Epithelial cell of esophagus (primary cell): ENCODE measurements around the gene CHST1.
A peak's percentile ranks its signal among the peaks of the same experiment; 100 is the strongest.

Source experiments
- DNase-seq: peaks from one replicate; pipeline ENCODE4 v3.0.0; 2010; ENCODE audit warnings: low read depth
- H3K4me3 ChIP-seq: 2 replicates; pipeline ENCODE4 v1.5.1; 2011; ENCODE audit warnings: mild to moderate bottlenecking, low read length, control low read depth
- TF ChIP-seq, protein P1 (sequence below): IDR thresholded peaks from 2 replicates; pipeline ENCODE4 v1.5.1; 2011; ENCODE audit warnings: low read depth, mild to moderate bottlenecking, low read length, control low read depth, inconsistent platforms; ENCODE audit not compliant: insufficient read depth; ENCODE audit errors: missing control alignments

The CHST1 gene

DNA sequence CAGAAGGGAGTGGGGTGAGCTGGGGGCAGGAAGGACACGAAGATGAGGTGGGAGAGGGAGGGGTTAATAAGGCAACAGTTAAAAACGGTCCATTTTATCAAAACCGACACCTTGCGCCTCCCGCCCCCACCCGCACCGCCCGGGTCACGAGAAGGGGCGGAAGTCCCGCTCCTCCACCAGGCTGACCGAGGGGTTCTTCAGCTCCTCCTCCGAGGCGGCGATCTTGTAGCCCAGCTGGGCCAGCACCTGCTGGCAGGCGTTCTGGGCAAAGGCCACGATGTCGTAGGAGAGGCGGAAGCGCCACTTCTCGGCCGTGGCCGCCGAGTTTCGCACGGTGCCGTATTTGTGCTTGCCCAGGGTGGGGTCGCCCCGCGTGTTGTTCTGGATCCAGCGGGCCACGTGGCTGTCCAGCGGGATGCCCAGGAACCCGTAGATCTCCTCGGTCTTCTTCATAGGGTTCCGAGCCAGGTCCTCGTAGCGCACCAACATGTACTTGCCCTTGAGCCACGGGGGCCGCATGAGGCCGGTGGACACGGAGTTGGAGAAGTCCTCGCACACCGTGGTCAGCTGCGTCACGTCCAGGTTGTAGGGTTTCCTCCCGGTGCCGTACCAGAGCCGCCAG lies 15.8 kb downstream of the CHST1 start:
- TF ChIP-seq, protein P1, sequence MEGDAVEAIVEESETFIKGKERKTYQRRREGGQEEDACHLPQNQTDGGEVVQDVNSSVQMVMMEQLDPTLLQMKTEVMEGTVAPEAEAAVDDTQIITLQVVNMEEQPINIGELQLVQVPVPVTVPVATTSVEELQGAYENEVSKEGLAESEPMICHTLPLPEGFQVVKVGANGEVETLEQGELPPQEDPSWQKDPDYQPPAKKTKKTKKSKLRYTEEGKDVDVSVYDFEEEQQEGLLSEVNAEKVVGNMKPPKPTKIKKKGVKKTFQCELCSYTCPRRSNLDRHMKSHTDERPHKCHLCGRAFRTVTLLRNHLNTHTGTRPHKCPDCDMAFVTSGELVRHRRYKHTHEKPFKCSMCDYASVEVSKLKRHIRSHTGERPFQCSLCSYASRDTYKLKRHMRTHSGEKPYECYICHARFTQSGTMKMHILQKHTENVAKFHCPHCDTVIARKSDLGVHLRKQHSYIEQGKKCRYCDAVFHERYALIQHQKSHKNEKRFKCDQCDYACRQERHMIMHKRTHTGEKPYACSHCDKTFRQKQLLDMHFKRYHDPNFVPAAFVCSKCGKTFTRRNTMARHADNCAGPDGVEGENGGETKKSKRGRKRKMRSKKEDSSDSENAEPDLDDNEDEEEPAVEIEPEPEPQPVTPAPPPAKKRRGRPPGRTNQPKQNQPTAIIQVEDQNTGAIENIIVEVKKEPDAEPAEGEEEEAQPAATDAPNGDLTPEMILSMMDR: no peak
- no peak for DNase-seq
- H3K4me3 ChIP-seq: no peak overlapping the region

DNA sequence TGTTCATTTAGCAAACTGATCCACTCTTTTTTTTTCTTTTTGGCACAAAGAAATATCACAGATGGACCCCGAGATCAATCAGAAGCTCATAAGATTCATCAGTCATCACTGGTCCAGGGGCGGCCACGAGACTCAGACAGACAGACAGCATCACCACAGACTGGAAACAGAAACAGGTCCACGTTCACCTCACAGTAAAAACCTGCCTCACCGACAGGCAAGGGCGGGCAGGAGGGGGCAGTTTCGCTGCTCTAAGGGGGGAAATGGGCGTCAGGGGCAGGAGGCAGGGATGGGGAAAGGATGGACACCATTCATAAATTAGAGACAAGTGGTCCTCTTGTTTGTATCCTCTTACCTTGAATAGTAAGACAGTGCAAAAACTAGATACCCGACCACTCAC lies 16.5 kb downstream of the CHST1 start:
- no peak overlapping the region for H3K4me3 ChIP-seq
- DNase-seq: no peak
- TF ChIP-seq, protein P1: no peak

DNA sequence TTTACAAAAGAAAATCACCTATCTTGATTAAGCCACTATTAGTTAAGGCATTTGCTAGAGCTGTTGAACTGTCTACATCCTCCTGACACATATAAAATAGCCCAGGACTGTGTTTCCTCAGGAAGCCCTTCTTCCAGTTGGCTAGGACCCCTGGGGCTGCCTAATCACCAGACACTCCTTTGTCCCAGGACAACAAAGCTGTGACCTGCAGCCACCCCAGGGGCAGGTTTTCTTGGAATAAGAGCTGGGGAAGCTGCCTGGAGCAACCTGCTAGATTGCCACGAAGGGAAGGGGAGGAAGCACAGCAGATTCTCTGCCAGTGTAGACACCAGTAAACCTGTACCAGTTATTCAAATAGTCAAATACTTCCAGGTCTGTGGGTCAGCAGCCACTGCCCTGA lies 17.6 kb downstream of the CHST1 start:
- TF ChIP-seq, protein P1: no peak
- H3K4me3 ChIP-seq: no peak overlapping the region
- no peak for DNase-seq

DNA sequence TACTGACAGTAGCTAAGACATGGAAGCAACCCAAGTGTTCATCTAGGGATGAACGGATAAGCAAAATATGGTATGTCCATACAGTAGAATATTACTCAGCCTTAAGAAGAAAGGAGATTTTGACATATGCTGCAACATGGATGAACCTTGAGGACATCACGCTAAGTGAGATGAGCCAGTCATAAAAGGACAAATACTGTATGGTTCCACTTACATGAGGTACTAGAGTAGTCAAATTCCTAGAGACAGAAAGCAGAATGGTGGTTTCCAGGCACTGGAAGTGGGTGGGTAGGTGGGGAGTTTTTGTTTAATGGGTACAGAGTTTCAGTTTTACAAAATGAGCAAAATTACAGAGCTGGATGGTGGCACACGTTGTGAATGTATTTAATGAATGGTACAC lies 18.1 kb downstream of the CHST1 start:
- H3K4me3 ChIP-seq: no peak overlapping the region
- no peak for DNase-seq
- TF ChIP-seq, protein P1: no peak

DNA sequence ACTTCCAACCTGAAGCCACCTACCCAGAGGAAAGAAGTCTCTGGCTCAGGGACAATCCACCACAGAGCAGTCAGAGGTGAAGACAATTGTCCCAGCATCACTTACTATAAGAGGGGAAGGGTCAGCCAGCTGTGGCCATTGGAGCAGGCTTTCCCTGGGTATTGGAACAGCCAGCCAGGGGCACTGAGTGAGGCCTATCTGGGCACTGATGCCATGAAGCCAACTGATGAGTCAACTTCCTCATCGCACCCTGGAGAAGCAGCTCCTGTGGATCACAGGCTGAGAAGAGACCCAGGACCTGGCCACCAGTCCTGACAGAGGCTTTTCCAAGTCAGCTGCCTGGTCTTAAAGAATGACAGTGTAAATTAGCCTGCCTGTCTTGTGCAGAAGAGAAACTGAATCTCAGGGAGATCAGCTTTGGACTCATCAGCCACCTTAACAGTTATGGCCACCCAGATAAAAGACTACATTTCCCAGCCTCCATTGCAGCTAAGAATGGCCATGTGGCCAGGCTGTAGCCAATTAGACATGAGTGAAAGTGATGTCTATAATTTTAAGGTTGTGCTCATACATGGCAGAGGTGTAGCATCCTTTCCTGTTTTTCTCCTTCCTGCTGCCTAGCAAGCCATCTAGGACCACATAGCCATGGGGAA lies 19.0 kb downstream of the CHST1 start:
- peak; percentile 35 for DNase-seq
- TF ChIP-seq, protein P1: no peak
- no peak overlapping the region for H3K4me3 ChIP-seq

DNA sequence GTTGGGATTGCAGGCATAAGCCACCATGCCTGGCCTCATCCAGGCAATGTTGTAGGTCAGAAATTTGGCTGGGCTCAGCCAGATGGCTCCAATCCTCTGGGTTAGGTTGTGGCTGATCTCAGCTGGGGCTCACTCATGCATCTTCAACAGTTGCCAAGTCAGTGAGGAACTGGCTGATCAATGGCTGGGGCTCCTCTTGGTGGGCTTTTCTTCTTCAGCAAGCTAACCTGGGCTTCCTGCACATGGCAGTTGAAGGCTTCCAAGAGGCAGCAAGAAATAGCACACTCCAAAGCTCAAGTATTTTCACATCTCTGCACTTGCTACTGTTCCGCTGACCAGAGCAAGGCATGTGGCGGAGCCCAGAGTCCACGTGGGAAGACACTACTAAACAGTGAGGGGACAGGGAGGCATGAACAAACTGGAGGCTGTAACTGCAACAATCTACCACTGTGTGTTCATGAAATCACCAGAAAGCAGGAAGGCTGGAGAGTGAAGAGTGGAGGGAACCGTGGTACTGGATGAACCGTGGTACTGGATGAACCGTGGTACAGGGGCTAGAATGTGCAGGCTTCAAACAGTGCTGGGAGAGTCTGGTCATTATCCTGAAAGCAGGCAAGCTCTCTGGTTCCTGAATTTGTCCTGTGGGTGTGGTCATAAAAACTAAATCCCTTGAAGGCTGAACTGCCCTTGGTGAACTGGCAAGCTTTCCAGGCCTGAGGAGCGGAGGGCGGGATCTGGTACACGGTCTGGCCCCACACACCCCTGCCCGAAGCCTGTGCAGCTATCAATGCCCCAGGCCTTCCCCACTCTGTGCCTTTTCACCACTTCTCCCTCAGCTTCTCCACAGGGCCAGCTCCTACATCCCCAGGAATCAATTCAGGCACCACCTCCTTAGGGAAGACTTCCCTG lies 20.2 kb downstream of the CHST1 start:
- TF ChIP-seq, protein P1: no peak
- H3K4me3 ChIP-seq: no peak overlapping the region
- no peak for DNase-seq
